OCI-LY1 (cell line): ENCODE results near the gene SALL3.

Experiments used
- EZH2 ChIP-seq: fragments of 200-600 bp; sonication (generic), shearing (Covaris generic); IDR thresholded peaks from 2 replicates; pipeline ENCODE4 v1.8.0; 2017; ENCODE audit warnings: borderline replicate concordance, mixed run types, mild to moderate bottlenecking, antibody characterized with exemption, low read length, moderate library complexity, mixed read lengths
- TF ChIP-seq, protein P1 (sequence below): fragments of 200-600 bp; sonication (generic), shearing (Covaris generic); IDR thresholded peaks from 2 replicates; pipeline ENCODE4 v1.5.1; 2017; ENCODE audit warnings: mild to moderate bottlenecking, antibody characterized with exemption, low read length, moderate library complexity, mixed read lengths

DNA sequence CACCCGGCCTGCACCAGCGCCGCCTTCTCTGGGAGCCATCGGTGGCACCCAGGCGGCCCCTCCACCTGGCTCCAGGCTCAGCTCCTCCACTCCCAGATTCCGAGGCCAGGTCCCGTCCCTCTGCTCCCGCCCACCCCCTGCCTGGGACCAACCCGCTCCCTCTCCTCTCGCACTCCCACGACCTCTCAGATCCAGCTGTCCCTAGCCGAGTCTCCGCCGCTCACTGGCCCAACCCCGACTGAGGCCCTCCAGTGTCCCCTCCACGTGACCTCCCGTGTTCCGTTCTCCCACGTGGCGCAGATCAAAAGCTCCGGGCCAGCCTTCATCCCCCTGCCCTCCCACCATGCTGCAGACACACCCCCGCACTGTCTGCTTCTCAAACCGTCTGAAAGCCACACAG, 14.4 kb upstream of the SALL3 start:
- TF ChIP-seq, protein P1, sequence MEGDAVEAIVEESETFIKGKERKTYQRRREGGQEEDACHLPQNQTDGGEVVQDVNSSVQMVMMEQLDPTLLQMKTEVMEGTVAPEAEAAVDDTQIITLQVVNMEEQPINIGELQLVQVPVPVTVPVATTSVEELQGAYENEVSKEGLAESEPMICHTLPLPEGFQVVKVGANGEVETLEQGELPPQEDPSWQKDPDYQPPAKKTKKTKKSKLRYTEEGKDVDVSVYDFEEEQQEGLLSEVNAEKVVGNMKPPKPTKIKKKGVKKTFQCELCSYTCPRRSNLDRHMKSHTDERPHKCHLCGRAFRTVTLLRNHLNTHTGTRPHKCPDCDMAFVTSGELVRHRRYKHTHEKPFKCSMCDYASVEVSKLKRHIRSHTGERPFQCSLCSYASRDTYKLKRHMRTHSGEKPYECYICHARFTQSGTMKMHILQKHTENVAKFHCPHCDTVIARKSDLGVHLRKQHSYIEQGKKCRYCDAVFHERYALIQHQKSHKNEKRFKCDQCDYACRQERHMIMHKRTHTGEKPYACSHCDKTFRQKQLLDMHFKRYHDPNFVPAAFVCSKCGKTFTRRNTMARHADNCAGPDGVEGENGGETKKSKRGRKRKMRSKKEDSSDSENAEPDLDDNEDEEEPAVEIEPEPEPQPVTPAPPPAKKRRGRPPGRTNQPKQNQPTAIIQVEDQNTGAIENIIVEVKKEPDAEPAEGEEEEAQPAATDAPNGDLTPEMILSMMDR: no peak
- no peak for TF ChIP-seq EZH2
